Measurements from ENCODE around the gene GRIN3B. TPM values are rescaled to one million over a fixed set of nuclear protein-coding genes. Genes with fewer than 3 reads are reported as not detected.

The GRIN3B gene
- total RNA-seq, 1 experiment from 2014 or later: not detected

- DNase-seq (ENCODE audit: low read depth): no peak
- in situ Hi-C loops (cut with HindIII; ENCODE audit: low pct_unique_long_range_greater_than_20kb, low sequenced_read_pairs): no loop called here
Measured at GRCh38 chr19:1002600-1002999, 2.4 kb downstream of the GRIN3B start.

DNA sequence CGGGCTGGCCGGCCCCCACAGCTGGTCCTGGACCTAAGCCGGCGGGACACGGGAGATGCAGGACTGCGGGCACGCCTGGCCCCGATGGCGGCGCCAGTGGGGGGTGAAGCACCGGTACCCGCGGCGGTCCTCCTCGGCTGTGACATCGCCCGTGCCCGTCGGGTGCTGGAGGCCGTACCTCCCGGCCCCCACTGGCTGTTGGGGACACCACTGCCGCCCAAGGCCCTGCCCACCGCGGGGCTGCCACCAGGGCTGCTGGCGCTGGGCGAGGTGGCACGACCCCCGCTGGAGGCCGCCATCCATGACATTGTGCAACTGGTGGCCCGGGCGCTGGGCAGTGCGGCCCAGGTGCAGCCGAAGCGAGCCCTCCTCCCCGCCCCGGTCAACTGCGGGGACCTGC is 3.1 kb downstream of the GRIN3B start:
- no peak for DNase-seq (ENCODE audit: low read depth)
- in situ Hi-C loops (cut with HindIII; ENCODE audit: low pct_unique_long_range_greater_than_20kb, low sequenced_read_pairs): no loop called here

GRCh38 chr19:1004204-1004802 is 4.1 kb downstream of the GRIN3B start:
- in situ Hi-C loops (cut with HindIII; ENCODE audit: low pct_unique_long_range_greater_than_20kb, low sequenced_read_pairs): no loop called here
- DNase-seq (ENCODE audit: low read depth): no peak

DNA sequence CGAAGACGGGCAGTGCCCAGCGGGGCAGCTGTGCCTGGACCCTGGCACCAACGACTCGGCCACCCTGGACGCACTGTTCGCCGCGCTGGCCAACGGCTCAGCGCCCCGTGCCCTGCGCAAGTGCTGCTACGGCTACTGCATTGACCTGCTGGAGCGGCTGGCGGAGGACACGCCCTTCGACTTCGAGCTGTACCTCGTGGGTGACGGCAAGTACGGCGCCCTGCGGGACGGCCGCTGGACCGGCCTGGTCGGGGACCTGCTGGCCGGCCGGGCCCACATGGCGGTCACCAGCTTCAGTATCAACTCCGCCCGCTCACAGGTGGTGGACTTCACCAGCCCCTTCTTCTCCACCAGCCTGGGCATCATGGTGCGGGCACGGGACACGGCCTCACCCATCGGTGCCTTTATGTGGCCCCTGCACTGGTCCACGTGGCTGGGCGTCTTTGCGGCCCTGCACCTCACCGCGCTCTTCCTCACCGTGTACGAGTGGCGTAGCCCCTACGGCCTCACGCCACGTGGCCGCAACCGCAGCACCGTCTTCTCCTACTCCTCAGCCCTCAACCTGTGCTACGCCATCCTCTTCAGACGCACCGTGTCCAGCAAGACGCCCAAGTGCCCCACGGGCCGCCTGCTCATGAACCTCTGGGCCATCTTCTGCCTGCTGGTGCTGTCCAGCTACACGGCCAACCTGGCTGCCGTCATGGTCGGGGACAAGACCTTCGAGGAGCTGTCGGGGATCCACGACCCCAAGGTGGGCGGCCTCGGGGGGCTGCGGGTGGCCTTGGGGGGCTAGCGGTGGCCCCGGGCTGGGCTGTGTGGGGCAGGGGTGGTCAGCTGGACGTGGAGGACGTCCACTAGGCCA is 4.8 kb downstream of the GRIN3B start:
- in situ Hi-C loops (cut with HindIII; ENCODE audit: low pct_unique_long_range_greater_than_20kb, low sequenced_read_pairs): no loop called here
- DNase-seq (ENCODE audit: low read depth): no peak

- DNase-seq (ENCODE audit: low read depth): no peak
- in situ Hi-C loops (cut with HindIII; ENCODE audit: low pct_unique_long_range_greater_than_20kb, low sequenced_read_pairs): no loop called here
Measured at GRCh38 chr19:1006711-1007398, 6.6 kb downstream of the GRIN3B start.

GRCh38 chr19:1007399-1008251 is 7.4 kb downstream of the GRIN3B start:
- no peak for DNase-seq (ENCODE audit: low read depth)
- in situ Hi-C loops (cut with HindIII; ENCODE audit: low pct_unique_long_range_greater_than_20kb, low sequenced_read_pairs): no loop called here

- no peak for DNase-seq (ENCODE audit: low read depth)
- in situ Hi-C loops (cut with HindIII; ENCODE audit: low pct_unique_long_range_greater_than_20kb, low sequenced_read_pairs): no loop called here
Measured at GRCh38 chr19:1008268-1009040, 8.2 kb downstream of the GRIN3B start.

DNA sequence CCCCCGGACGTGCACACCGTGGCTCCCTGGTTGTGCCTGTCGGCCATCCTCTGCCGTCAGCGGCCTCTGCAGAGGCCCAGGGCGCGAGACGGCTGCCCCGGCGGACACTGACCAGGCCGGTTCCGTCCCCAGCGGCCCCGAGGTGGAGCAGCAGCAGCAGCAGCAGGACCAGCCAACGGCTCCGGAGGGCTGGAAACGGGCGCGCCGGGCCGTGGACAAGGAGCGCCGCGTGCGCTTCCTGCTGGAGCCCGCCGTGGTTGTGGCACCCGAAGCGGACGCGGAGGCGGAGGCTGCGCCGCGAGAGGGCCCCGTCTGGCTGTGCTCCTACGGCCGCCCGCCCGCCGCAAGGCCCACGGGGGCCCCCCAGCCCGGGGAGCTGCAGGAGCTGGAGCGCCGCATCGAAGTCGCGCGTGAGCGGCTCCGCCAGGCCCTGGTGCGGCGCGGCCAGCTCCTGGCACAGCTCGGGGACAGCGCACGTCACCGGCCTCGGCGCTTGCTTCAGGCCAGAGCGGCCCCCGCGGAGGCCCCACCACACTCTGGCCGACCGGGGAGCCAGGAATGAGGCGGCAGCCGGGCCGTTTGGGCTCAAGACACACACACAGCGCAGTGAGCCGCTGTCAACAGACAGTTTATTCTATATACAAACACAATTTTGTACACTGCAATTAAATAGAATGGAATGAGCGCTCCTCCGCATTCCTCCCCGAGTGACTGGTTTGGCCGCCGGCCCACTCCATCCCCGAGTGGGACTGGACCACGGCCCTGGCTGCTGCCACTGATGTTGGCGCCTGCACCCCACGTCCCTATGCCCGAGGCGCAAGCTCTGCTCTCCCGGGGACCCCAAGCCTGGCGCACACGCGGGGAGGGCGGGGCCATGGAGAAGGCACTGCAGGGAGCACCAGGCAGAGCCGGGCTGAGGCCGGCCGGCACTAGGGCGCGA is 9.1 kb downstream of the GRIN3B start:
- in situ Hi-C loops (cut with HindIII; ENCODE audit: low pct_unique_long_range_greater_than_20kb, low sequenced_read_pairs): no loop called here
- DNase-seq (ENCODE audit: low read depth): no peak

DNA sequence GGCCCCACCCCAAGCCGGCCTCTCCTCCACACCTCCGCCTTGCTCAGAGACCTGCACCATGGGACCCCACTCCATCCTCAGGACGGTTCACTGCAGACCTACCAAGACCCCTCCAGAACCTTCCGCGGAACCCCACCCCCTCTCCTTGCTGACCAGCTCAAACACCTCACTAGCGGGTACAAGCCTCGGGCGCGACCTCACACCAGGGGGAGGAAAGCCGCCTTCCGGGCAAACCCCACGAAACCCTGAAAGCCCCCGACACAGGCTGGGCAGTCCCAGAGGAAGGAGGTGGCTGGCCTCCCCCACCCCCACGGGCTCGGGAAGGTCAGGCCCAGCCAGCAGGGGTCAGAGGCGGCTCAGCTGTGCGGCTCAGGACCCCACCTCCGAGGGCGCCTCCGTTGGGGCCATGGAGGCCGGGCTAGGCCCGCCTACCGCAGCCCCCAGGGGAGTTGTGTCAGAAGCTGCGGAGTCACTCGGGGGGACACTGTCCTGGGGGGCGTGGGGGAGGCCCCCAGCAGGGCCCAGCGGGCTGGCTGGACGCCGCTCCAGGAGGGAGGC is 9.8 kb downstream of the GRIN3B start:
- in situ Hi-C loops (cut with HindIII; ENCODE audit: low pct_unique_long_range_greater_than_20kb, low sequenced_read_pairs): no loop called here

GRCh38 chr19:1010586-1011510 is 10.6 kb downstream of the GRIN3B start:
- no peak for DNase-seq (ENCODE audit: low read depth)
- in situ Hi-C loops (cut with HindIII; ENCODE audit: low pct_unique_long_range_greater_than_20kb, low sequenced_read_pairs): no loop called here

More for the DNA sequence above, 9.8 kb downstream of the GRIN3B start:
- DNase-seq (ENCODE audit: low read depth): no peak

GRCh38 chr19:1011831-1012333 is 11.7 kb downstream of the GRIN3B start:
- in situ Hi-C loops (cut with HindIII; ENCODE audit: low pct_unique_long_range_greater_than_20kb, low sequenced_read_pairs): no loop called here
- DNase-seq (ENCODE audit: low read depth): no peak

DNA sequence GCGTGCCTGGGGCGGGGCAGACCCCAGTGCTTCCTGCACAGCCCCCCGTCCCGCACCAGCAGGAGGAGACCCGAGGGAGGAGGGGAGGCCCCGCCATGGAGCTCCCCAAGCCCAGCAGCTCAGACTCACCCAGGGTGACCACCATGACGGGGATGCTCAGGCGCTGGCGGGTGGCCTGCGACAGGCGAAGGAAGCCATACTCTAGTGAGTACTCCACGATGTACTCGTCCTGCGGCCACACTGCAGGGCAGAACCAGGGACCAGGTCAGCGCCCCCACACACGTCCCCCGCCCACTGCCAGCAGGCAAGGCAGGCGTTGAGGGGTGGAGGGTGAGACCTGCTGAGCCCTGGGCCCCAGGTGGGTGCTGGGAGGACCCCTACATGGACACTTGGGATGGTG is 12.1 kb downstream of the GRIN3B start:
- no peak for DNase-seq (ENCODE audit: low read depth)

GRCh38 chr19:1013218-1013617 is 13.0 kb downstream of the GRIN3B start:
- in situ Hi-C loops (cut with HindIII; ENCODE audit: low pct_unique_long_range_greater_than_20kb, low sequenced_read_pairs): no loop called here
- DNase-seq (ENCODE audit: low read depth): no peak

More for the DNA sequence above, 12.1 kb downstream of the GRIN3B start:
- in situ Hi-C loops (cut with HindIII; ENCODE audit: low pct_unique_long_range_greater_than_20kb, low sequenced_read_pairs): no loop called here

DNA sequence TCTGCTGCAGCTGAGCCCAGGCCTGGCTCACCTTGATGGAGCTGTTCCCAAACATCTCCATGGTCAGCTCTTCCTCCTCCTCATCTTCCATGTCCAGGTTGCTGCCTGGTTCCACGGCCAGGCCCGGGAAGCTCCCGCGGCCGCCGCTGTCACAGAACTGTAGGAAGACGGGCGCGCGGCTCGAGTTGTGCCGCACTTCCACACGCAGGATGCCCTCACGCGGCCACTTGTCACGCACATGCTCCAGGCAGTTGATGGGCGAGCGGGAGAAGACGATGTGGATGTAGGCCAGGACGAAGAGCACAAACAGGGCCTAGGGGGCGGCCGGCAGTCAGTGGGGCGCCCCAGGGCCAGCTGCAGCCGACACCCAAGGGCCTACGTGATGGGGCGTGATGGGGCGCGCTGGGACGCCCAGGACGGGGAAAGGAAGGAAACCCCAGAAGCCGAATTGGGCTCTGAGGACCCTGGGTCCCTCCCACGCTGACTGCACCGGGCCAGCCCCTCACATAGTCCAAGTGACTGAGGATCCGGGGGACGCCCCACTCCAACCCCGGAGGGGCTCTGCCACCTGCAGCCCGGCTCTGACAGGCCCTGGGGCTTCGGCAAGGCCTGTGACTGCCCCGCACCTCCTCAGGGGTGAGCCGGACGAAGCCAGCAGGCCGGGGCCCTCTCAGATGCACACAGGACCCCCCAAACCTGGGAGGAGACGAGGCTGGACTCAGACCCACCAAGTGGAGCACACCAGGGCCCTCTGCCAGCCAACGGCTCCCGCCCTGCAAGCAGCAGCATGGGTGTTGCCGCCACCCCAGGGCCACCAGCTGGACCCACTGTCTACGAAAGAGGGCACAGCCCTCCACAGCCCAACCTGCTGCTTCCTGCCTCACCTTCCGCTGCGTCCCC is 14.2 kb downstream of the GRIN3B start:
- no peak for DNase-seq (ENCODE audit: low read depth)
- in situ Hi-C loops (cut with HindIII; ENCODE audit: low pct_unique_long_range_greater_than_20kb, low sequenced_read_pairs): no loop called here
